ENCODE results near the gene PTPRN2.
"Not testable (repeated sequence)": the region's sequence is repeated elsewhere in the genome, so short reads cannot be mapped to it uniquely, and the experiment has no call there.

The PTPRN2 gene

DNA sequence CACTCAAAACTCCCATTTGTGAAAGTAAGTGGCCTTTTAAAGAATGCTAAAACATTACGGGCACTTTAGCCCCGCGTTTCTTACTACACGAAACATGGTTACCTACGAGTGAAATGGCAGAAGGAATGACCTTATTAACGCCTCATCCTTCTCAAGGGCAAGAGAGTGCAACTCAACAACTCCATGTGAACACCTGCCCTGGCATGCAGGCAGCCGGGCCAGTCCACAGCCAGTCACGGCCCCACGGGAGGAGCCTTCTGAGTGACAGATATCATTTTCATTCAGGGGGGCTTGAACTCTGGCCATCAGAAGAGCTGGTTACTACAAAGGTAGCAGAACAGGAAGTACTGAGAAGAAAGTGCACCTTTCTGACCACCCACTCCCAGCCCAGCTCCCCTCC is 236.1 kb downstream of the PTPRN2 start:
- in situ Hi-C loops (cut with MboI; ENCODE audit: low sequenced_read_pairs, unreplicated experiment), result no loop called here
- no peak for DNase-seq (ENCODE audit: low spot score)

DNA sequence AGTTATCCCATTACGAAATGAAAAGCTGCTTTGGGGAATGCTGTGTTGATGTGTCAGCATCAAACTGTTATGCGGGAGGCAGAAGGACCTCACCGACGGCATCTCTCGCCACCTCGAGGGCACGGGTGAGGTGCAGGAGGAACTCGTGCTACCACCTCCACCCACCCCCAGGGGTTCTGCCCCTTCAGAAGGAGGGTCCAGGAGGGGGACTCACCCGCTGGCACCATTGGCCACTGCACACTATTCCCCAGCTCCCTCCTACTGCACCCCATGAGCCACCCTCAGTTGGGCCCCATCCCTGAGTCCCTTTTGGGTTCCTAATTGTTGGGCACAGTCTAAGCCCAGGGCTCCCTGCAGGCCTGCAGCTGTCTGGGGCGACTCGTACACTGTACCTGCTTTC is 236.6 kb downstream of the PTPRN2 start:
- in situ Hi-C loops (cut with MboI; ENCODE audit: low sequenced_read_pairs, unreplicated experiment), result no loop called here
- DNase-seq (ENCODE audit: low spot score), result no peak
- TF ChIP-seq, protein P1, sequence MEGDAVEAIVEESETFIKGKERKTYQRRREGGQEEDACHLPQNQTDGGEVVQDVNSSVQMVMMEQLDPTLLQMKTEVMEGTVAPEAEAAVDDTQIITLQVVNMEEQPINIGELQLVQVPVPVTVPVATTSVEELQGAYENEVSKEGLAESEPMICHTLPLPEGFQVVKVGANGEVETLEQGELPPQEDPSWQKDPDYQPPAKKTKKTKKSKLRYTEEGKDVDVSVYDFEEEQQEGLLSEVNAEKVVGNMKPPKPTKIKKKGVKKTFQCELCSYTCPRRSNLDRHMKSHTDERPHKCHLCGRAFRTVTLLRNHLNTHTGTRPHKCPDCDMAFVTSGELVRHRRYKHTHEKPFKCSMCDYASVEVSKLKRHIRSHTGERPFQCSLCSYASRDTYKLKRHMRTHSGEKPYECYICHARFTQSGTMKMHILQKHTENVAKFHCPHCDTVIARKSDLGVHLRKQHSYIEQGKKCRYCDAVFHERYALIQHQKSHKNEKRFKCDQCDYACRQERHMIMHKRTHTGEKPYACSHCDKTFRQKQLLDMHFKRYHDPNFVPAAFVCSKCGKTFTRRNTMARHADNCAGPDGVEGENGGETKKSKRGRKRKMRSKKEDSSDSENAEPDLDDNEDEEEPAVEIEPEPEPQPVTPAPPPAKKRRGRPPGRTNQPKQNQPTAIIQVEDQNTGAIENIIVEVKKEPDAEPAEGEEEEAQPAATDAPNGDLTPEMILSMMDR (IDR thresholded peaks at IDR 0.05; ENCODE audit: borderline replicate concordance, control extremely low read depth, extremely low read depth, insufficient read depth, missing control alignments), result no peak

More for the DNA sequence above, 236.1 kb downstream of the PTPRN2 start:
- TF ChIP-seq, protein P1 (IDR thresholded peaks at IDR 0.05; ENCODE audit: borderline replicate concordance, control extremely low read depth, extremely low read depth, insufficient read depth, missing control alignments), result no peak

- TF ChIP-seq, protein P1 (IDR thresholded peaks at IDR 0.05; ENCODE audit: borderline replicate concordance, control extremely low read depth, extremely low read depth, insufficient read depth, missing control alignments), result no peak
- DNase-seq (ENCODE audit: low spot score), result no peak
- in situ Hi-C loops (cut with MboI; ENCODE audit: low sequenced_read_pairs, unreplicated experiment), result no loop called here
These were observed 237.3 kb downstream of the PTPRN2 start for GRCh38 chr7:158350166-158350900.

DNA sequence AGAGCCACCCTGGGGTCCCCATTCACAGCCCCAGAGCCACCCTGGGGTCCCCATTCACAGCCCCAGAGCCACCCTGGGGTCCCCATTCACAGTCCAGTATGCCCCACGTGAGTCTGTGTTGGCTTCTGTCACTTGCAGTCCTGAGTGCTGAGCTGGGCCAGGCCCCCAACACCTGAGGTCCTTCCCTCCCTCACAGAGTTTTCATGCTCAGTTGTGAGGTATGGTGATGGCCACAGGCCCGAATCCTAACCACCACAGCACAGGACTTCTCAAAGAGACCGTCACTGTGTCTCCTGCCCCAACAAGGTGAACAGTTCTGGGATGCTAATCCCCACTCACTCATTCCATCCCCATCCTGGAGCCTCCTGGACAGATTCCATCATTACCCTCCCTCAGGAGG is 239.2 kb downstream of the PTPRN2 start:
- no peak for DNase-seq (ENCODE audit: low spot score)
- in situ Hi-C loops (cut with MboI; ENCODE audit: low sequenced_read_pairs, unreplicated experiment), result no loop called here
- TF ChIP-seq, protein P1 (IDR thresholded peaks at IDR 0.05; ENCODE audit: borderline replicate concordance, control extremely low read depth, extremely low read depth, insufficient read depth, missing control alignments), result no peak

- DNase-seq (ENCODE audit: low spot score); in situ Hi-C loops (cut with MboI; ENCODE audit: low sequenced_read_pairs, unreplicated experiment): not testable (repeated sequence)
These were observed 239.6 kb downstream of the PTPRN2 start for GRCh38 chr7:158348039-158348438.

GRCh38 chr7:158345731-158346130 is 241.9 kb downstream of the PTPRN2 start:
- no peak for DNase-seq (ENCODE audit: low spot score)
- TF ChIP-seq, protein P1 (IDR thresholded peaks at IDR 0.05; ENCODE audit: borderline replicate concordance, control extremely low read depth, extremely low read depth, insufficient read depth, missing control alignments), result no peak
- in situ Hi-C loops (cut with MboI; ENCODE audit: low sequenced_read_pairs, unreplicated experiment), result no loop called here

DNA sequence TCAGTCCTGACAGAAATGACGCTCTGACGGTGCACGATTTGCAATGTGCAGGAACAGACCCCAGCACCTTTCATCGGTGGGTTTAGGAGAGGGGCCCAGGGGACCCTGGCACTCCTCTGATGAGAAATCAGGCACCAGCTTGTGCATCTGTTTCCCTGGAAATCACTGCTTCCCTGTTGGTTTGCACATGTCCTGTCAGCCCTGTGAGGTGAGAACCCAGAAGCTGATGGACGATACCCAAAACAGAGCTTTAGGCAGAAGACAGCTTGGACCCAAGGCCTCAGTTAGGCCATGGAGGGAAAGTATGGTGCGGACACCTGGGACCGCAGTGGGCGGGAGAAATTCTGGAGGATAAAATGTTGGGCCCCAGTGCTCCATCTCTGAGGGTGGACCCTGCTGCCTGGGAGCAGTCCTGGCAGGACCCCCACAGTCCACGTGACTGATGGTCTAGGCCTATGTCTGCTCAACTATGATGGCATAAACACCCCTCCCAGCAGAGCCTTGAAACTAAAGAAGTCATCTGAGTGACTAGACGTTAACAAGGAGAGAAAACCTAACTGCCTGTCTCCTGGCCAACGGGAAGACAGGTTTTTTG is 242.8 kb downstream of the PTPRN2 start:
- no peak for DNase-seq (ENCODE audit: low spot score)
- in situ Hi-C loops (cut with MboI; ENCODE audit: low sequenced_read_pairs, unreplicated experiment), result no loop called here
- TF ChIP-seq, protein P1 (IDR thresholded peaks at IDR 0.05; ENCODE audit: borderline replicate concordance, control extremely low read depth, extremely low read depth, insufficient read depth, missing control alignments), result no peak
